Stomach smooth muscle (tissue), 2 donors: ENCODE results near the gene GSS.

Source experiments
- H3K27ac ChIP-seq: one replicate; pipeline ENCODE4 v1.7.0; 2013; ENCODE audit warnings: mild to moderate bottlenecking, low read length, inconsistent platforms
- H3K27me3 ChIP-seq, 2 donors: one replicate each; pipeline ENCODE4 v1.7.0; 2013; ENCODE audit warnings: low read length in 2 of 2; ENCODE audit not compliant: insufficient read depth in 2 of 2, control insufficient read depth in 1 of 2
- H3K36me3 ChIP-seq, 2 donors: one replicate each; pipeline ENCODE4 v1.7.0; 2013; ENCODE audit warnings: low read length in 2 of 2; ENCODE audit not compliant: control insufficient read depth in 2 of 2, insufficient read depth in 2 of 2
- H3K4me1 ChIP-seq: one replicate; pipeline ENCODE4 v1.7.0; 2013; ENCODE audit warnings: low read length; ENCODE audit not compliant: control insufficient read depth, insufficient read depth
- H3K4me3 ChIP-seq, 2 donors: one replicate each; pipeline ENCODE4 v1.7.0; 2013; ENCODE audit warnings: low read length in 2 of 2
- H3K9ac ChIP-seq, 2 donors: one replicate each; pipeline ENCODE4 v1.7.0; 2013; ENCODE audit warnings: low read length in 2 of 2, mild to moderate bottlenecking in 1 of 2
- H3K9me3 ChIP-seq, 2 donors: one replicate each; pipeline ENCODE4 v1.7.0; 2013; ENCODE audit warnings: low read length in 2 of 2; ENCODE audit not compliant: control insufficient read depth in 2 of 2
- donor health status: healthy.
- donor health status: Pancreatic carcinoma.

Gene GSS

DNA sequence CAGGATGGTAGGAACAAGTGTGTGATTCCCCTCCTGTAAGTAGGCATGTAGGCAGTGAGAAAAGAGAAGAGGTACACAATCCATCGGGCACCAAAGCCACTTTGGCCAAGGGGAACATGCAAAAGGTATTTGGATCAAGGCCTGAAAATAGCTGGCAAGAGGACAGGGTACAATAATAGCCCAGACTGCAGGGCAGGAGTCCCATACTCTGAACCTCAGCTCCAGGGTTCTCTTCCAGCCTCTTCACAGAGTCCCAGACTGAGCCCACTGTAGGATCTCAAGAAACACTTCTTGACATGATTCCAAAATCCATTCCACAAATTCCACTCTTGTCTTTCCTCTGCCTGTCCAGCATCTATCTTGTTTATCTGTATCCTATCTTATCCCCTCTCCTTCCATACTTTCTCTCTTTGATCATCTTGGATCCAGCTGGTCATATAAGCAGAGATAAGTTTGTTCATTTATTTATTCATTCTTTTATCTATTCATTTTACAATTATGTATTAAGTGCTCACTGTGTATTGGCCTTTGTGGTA is 59.5 kb downstream of the GSS start:
- H3K27ac ChIP-seq = no peak overlapping the region

DNA sequence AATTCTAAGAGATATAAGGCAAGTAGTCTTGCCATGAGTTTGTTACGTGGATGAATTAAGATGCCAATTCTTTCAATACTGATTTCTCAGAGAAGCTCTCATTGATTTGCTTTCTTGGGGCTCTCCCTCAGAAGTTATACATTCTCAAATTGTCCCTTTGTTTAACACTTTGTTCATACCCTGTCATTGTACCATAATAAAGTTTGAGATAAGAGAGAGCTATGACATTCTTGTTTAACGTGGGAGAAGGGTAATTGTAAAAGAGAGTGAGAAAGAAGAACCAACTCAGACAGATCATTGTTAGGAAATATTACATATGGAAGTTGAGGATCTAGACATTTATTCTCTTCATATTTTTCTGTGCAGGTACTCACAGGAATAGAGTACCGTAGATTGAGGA is 60.1 kb downstream of the GSS start:
- H3K36me3 ChIP-seq = no peaks in the 10 kb centered on the region
- no peak overlapping the region for H3K27ac ChIP-seq
- no peak overlapping the region for H3K9ac ChIP-seq
- no peak overlapping the region for H3K4me3 ChIP-seq
- peaks cover 13% of the 10 kb centered on the region for H3K4me1 ChIP-seq
- H3K27me3 ChIP-seq = no peaks in the 10 kb centered on the region
- no peaks in the 10 kb centered on the region for H3K9me3 ChIP-seq

More for the DNA sequence above, 59.5 kb downstream of the GSS start:
- Histone ChIP-seq H3K9me3 (no peaks in the 10 kb centered on the region), H3K4me3 (no peak overlapping the region), H3K9ac (no peak overlapping the region), H3K27me3 (no peaks in the 10 kb centered on the region), H3K4me1 (peaks cover 13% of the 10 kb centered on the region), H3K36me3 (no peaks in the 10 kb centered on the region)

DNA sequence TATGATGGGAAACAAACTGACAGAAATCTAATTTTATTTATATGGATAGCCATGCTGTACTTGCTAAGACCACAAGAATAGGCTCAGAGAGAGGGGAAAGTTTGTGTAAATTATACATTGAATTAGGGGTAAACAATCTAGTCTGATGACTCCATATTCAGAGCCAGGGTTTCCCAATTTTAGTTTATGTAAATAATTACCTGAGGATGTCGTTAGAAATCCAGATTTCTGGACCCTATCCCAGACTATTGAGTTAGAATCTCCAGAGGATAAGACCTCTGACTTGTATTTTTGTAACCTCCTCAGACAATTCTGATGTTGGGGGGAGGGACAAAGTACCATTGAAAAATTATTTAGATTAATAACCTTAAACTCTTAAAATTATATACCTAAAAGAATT is 60.9 kb downstream of the GSS start:
- Histone ChIP-seq H3K27me3 (no peaks in the 10 kb centered on the region), H3K9ac (no peak overlapping the region), H3K4me3 (no peak overlapping the region), H3K4me1 (peaks cover 13% of the 10 kb centered on the region), H3K27ac (no peak overlapping the region), H3K36me3 (no peaks in the 10 kb centered on the region), H3K9me3 (no peaks in the 10 kb centered on the region)

DNA sequence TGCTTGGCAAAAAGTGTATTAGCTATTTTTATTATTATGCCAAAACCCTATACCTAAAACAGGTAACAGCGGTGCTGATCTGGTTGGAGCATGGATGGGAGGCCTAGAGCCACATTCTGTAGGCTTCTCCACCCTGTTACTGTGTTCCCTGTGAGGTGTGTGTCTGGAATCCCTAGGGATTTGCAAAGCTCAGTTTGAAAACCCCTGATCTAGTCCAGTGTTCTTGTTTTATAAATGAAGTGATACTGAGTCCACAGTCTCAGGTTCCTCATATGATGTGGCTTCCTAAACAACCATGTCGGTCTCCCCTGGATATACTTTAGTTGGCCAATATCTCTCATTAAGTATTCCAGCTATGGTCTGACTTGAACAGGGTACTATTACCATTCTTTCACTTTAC is 62.9 kb downstream of the GSS start:
- no peaks in the 10 kb centered on the region for H3K27me3 ChIP-seq
- no peak overlapping the region for H3K4me3 ChIP-seq
- no peaks in the 10 kb centered on the region for H3K9me3 ChIP-seq
- no peak overlapping the region for H3K27ac ChIP-seq
- H3K9ac ChIP-seq = no peak overlapping the region
- peaks cover 13% of the 10 kb centered on the region for H3K4me1 ChIP-seq
- no peaks in the 10 kb centered on the region for H3K36me3 ChIP-seq

DNA sequence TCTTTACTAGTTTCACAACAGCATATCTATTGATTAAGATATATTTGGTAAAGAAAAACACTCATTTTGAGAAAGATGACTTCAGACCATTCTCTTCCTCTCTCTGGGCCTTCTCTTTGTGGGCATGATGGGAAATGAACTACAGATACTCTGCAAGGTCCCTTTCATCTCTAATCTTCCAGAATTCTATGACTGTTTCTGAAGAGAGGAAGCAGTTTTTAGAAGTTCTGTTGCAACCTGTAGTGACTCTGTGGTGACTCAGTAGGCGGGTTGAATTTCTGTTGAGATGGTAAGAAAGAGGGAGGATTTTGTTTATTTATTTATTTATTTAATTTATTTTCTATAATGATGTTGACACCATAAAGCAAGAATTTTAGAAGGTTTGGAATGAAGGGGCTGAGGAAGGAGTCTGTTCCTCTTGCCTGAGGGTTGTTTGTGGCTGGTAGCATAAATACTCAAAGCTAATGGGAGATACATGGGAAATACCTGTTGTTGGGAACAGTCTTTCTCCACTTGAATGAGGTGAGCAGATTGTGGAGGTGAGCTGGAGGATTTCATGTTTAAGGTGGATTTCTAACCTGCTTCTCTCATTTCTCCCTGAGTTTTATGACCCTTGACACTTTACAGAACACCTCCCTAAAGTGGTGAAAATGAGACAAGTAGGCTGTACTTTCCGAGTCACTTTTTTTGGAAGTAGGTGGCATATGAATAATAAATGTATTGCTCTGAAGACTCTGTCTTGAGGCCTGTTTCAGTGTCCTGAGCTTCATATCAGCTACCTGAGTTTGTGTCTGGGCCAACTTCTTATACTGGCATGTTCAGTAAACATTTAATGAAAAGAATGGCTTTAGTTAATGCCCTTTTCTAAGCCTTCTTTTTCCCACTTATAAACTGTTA is 64.2 kb downstream of the GSS start:
- Histone ChIP-seq H3K9me3 (no peaks in the 10 kb centered on the region), H3K9ac (no peak overlapping the region), H3K36me3 (no peaks in the 10 kb centered on the region), H3K27ac (no peak overlapping the region), H3K4me1 (peaks cover 9% of the 10 kb centered on the region), H3K27me3 (no peaks in the 10 kb centered on the region), H3K4me3 (no peak overlapping the region)

DNA sequence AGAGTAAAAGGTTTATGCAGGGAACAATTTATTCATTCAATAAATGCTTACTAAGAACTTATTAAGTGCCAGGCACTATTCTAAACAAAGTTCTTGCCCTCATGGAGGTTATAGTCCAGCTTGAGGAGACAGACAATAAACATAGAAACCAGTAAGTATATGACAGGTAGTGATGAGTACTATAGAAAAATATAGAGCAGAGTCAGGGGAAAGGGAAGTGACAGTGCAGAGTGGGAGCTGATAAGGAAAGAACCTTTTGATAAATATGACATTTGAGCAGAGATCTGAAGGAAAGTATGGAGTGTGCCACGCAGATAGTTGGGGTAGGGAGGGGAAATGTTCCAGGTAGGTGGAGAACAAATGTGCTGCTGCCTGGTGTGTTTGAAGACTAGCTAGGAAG is 67.1 kb downstream of the GSS start:
- H3K27me3 ChIP-seq = no peaks in the 10 kb centered on the region
- H3K9ac ChIP-seq = no peak overlapping the region
- H3K36me3 ChIP-seq = peaks cover 4 to 6% of the 10 kb centered on the region in 2 donors
- no peak overlapping the region for H3K27ac ChIP-seq
- H3K9me3 ChIP-seq = no peaks in the 10 kb centered on the region
- no peak overlapping the region for H3K4me3 ChIP-seq
- no peaks in the 10 kb centered on the region for H3K4me1 ChIP-seq

DNA sequence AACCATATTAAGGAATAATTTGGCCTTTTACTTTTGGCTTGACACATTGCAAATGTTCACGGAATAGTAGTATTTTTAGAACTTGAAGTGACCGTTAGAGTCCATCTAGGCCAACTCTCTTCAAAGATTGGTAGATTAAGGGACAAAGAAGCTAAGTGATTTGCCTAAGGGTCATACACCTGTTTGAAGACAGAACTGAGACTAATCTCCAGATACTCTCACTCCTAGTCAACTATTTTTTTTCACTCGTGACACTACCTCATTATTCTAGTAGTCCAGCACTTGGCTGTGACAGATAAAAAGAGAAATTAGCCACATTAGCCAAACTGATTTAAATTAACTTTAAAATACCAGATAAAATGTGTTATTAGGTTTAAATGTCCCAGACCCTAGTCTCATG is 68.6 kb downstream of the GSS start:
- no peaks in the 10 kb centered on the region for H3K4me1 ChIP-seq
- no peak overlapping the region for H3K27ac ChIP-seq
- no peaks in the 10 kb centered on the region for H3K27me3 ChIP-seq
- no peaks in the 10 kb centered on the region for H3K9me3 ChIP-seq
- peaks cover 7 to 11% of the 10 kb centered on the region in 2 donors for H3K36me3 ChIP-seq
- no peak overlapping the region for H3K4me3 ChIP-seq
- no peak overlapping the region for H3K9ac ChIP-seq

DNA sequence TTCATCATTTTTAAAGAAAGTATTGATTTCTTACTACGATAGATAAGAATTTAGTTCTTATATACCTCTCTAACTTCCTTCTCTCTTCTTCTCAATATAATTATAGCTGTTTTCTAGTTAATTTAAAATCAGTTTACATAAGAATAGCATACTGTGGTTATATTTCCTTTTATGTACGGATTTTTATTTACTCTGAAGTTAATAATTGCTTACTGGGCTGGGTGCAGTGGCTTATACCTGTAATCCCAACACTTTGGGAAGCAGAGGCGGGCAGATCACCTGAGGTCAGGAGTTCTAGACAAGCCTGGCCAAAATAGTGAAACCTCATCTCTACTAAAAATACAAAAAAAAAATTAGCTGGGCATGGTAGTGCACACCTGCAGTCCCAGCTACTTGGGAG is 69.5 kb downstream of the GSS start:
- H3K9ac ChIP-seq = no peak overlapping the region
- no peaks in the 10 kb centered on the region for H3K4me1 ChIP-seq
- peaks cover 7 to 11% of the 10 kb centered on the region in 2 donors for H3K36me3 ChIP-seq
- H3K27me3 ChIP-seq = no peaks in the 10 kb centered on the region
- H3K9me3 ChIP-seq = no peaks in the 10 kb centered on the region
- no peak overlapping the region for H3K4me3 ChIP-seq
- H3K27ac ChIP-seq = no peak overlapping the region

DNA sequence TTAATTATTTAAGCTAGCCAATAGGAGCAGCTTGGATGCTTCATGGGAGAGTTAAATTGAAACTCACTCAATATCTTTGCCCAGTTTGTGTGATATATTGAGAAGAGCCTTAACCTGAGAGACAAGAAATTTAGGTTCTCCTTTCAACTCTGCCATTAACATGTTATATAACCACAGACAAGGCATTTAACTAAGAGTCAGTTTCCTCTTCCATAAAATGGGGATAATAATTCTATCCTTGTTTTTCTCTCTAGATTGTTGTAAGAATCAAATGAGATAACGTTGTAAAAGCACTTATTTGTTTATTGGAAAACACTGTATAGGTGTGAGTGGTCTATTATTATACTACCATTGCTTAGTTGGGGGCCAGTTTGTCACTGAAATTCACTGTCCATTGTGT is 71.3 kb downstream of the GSS start:
- H3K27ac ChIP-seq = no peak overlapping the region
- H3K9ac ChIP-seq = no peak overlapping the region
- H3K4me1 ChIP-seq = peaks cover 2% of the 10 kb centered on the region
- peaks cover 7 to 11% of the 10 kb centered on the region in 2 donors for H3K36me3 ChIP-seq
- H3K4me3 ChIP-seq = no peak overlapping the region
- no peaks in the 10 kb centered on the region for H3K27me3 ChIP-seq
- H3K9me3 ChIP-seq = no peaks in the 10 kb centered on the region

DNA sequence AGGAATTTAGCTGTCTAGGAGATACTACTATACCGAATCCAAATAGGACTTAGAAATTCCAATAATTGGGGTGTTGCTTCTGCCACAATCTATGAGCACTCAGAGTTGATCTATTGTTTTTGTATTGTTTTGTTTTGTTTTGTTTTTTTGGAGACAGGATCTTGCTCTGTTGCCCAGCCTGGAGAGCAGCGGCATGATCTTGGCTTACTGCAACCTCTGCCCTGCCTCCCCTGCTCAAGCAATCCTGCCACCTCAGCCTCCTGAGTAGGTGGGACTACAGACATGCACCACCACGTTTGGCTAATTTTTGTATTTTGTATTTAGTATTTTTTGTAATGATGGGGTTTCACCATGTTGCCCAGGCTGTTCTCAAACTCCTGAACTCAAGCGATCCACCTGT is 71.8 kb downstream of the GSS start:
- Histone ChIP-seq H3K9me3 (no peaks in the 10 kb centered on the region), H3K27ac (no peak overlapping the region), H3K27me3 (no peaks in the 10 kb centered on the region), H3K36me3 (peaks cover 7 to 11% of the 10 kb centered on the region in 2 donors), H3K9ac (no peak overlapping the region), H3K4me1 (peaks cover 2% of the 10 kb centered on the region), H3K4me3 (no peak overlapping the region)

DNA sequence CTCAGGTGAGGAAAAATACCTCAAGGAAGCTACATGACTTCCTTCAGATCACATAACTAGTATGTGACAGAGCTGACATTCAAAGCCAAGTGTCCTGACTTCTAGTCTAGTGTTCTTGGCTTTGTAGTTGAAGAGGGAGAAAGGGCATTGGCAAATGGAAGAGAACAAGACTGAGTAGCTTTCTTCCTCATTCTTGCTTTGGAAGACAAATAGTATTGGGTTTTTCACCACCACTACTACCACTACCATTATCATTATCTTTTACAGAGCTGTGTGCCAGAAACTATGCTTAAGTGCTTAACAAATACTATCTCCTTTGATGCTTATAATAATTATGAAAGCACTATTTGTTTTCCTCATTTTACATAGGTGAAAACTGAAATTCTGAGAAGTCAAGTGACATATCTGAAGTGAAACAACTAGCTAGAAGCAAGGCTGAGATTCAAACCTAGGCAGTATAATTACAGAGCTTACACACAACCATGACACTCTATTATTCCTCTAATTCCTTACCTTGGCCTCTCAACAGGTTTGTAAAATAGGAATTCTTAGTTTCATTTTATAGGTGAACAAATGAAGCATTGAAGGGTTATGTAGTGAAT is 72.4 kb downstream of the GSS start:
- H3K27me3 ChIP-seq = no peaks in the 10 kb centered on the region
- no peak overlapping the region for H3K9ac ChIP-seq
- H3K4me1 ChIP-seq = peaks cover 4% of the 10 kb centered on the region
- H3K36me3 ChIP-seq = peaks cover 7 to 11% of the 10 kb centered on the region in 2 donors
- H3K27ac ChIP-seq = no peak overlapping the region
- H3K4me3 ChIP-seq = no peak overlapping the region
- H3K9me3 ChIP-seq = no peaks in the 10 kb centered on the region
